Ishikawa (cell line): ENCODE results near the gene ADAT1.

Experiments used
- CEBPB ChIP-seq: IDR thresholded peaks from 2 replicates; pipeline ENCODE4 v1.6.1; 2012
- CREB1 ChIP-seq: IDR thresholded peaks from 2 replicates; pipeline ENCODE4 v1.6.1; 2012; ENCODE audit warnings: low read depth
- EGR1 ChIP-seq: IDR thresholded peaks from 2 replicates; pipeline ENCODE4 v1.6.1; 2012
- EP300 ChIP-seq: IDR thresholded peaks from 2 replicates; pipeline ENCODE4 v1.6.1; 2012; ENCODE audit warnings: borderline replicate concordance
- FOXM1 ChIP-seq: IDR thresholded peaks from 2 replicates; pipeline ENCODE4 v1.6.1; 2012; ENCODE audit warnings: low read depth, borderline replicate concordance
- NFIC ChIP-seq: IDR thresholded peaks from 2 replicates; pipeline ENCODE4 v1.6.1; 2012
- RAD21 ChIP-seq: IDR thresholded peaks from 2 replicates; pipeline ENCODE4 v1.6.1; 2012; ENCODE audit warnings: low read depth
- TAF1 ChIP-seq: IDR thresholded peaks from 2 replicates; pipeline ENCODE4 v1.6.1; 2012; ENCODE audit warnings: low read depth, mild to moderate bottlenecking
- TCF12 ChIP-seq: IDR thresholded peaks from 2 replicates; pipeline ENCODE4 v1.6.1; 2012; ENCODE audit warnings: low read depth
- TEAD4 ChIP-seq: IDR thresholded peaks from 2 replicates; pipeline ENCODE4 v1.6.1; 2012
- YY1 ChIP-seq: IDR thresholded peaks from 2 replicates; pipeline ENCODE4 v1.6.1; 2012; ENCODE audit warnings: low read depth
- ZBTB7A ChIP-seq: IDR thresholded peaks from 2 replicates; pipeline ENCODE4 v1.6.1; 2012; ENCODE audit warnings: low read depth
- TF ChIP-seq, protein P1 (sequence below): IDR thresholded peaks from 2 replicates; pipeline ENCODE4 v1.6.1; 2012
- TF ChIP-seq, protein P2 (sequence below): IDR thresholded peaks from 2 replicates; pipeline ENCODE4 v1.6.1; 2012; ENCODE audit warnings: low read depth, mild to moderate bottlenecking
- TF ChIP-seq, protein P3 (sequence below): IDR thresholded peaks from 2 replicates; pipeline ENCODE4 v1.6.1; 2012

ADAT1 gene

DNA sequence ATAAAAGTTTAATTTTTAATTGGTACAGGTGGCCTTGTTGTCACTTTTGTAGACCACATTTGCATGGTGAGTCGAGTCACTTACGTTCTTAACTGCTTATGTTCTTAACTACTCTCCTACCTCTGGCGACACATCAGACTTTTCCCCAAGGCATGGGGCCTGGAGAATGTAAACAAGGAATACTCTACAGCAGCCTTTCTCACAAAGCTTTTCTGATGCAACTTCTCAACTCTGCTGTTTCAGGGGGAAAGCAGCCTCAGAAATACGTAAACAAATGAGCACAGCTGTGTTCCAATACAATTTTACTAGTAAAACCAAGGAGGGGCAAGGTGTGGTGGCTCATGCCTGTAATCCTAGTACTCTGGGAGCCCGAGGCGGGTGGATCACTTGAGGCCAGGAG, 17.5 kb upstream of the ADAT1 start:
- TF ChIP-seq FOXM1, result no peak
- no peak for TF ChIP-seq TAF1
- TF ChIP-seq CREB1, result no peak
- no peak for TF ChIP-seq CEBPB
- TF ChIP-seq RAD21, result no peak
- no peak for TF ChIP-seq YY1
- TF ChIP-seq TEAD4, result no peak
- TF ChIP-seq EP300, result no peak
- TF ChIP-seq, protein P1, sequence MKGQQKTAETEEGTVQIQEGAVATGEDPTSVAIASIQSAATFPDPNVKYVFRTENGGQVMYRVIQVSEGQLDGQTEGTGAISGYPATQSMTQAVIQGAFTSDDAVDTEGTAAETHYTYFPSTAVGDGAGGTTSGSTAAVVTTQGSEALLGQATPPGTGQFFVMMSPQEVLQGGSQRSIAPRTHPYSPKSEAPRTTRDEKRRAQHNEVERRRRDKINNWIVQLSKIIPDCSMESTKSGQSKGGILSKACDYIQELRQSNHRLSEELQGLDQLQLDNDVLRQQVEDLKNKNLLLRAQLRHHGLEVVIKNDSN, result no peak
- TF ChIP-seq ZBTB7A, result no peak
- no peak for TF ChIP-seq EGR1
- TF ChIP-seq, protein P2, sequence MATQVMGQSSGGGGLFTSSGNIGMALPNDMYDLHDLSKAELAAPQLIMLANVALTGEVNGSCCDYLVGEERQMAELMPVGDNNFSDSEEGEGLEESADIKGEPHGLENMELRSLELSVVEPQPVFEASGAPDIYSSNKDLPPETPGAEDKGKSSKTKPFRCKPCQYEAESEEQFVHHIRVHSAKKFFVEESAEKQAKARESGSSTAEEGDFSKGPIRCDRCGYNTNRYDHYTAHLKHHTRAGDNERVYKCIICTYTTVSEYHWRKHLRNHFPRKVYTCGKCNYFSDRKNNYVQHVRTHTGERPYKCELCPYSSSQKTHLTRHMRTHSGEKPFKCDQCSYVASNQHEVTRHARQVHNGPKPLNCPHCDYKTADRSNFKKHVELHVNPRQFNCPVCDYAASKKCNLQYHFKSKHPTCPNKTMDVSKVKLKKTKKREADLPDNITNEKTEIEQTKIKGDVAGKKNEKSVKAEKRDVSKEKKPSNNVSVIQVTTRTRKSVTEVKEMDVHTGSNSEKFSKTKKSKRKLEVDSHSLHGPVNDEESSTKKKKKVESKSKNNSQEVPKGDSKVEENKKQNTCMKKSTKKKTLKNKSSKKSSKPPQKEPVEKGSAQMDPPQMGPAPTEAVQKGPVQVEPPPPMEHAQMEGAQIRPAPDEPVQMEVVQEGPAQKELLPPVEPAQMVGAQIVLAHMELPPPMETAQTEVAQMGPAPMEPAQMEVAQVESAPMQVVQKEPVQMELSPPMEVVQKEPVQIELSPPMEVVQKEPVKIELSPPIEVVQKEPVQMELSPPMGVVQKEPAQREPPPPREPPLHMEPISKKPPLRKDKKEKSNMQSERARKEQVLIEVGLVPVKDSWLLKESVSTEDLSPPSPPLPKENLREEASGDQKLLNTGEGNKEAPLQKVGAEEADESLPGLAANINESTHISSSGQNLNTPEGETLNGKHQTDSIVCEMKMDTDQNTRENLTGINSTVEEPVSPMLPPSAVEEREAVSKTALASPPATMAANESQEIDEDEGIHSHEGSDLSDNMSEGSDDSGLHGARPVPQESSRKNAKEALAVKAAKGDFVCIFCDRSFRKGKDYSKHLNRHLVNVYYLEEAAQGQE, result no peak
- TF ChIP-seq, protein P3, sequence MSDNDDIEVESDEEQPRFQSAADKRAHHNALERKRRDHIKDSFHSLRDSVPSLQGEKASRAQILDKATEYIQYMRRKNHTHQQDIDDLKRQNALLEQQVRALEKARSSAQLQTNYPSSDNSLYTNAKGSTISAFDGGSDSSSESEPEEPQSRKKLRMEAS, result no peak
- TF ChIP-seq NFIC, result no peak

DNA sequence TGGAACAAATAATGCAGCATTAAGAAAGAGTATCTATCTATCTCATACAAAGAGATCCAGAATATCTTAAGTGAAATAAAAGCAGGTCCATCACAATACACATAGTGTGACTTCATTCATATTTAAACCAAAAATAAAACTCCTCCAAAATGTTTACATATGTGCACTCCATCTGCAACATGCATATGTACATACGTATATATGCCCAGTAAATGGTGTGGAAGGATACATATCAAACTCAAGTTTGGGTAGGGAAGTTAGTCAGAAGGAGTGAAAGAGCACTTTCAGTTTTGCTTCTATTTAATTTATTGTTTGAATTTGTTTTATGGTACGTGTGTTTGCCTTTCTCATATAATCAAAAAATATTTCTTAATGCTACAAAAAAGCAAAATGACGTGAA, 12.0 kb upstream of the ADAT1 start:
- no peak for TF ChIP-seq TCF12
- no peak for TF ChIP-seq RAD21
- TF ChIP-seq, protein P2, result no peak
- TF ChIP-seq CREB1, result no peak
- no peak for TF ChIP-seq EP300
- no peak for TF ChIP-seq YY1
- TF ChIP-seq TEAD4, result no peak
- TF ChIP-seq, protein P1, result no peak
- no peak for TF ChIP-seq FOXM1
- TF ChIP-seq, protein P3, result no peak
- no peak for TF ChIP-seq ZBTB7A
- no peak for TF ChIP-seq EGR1

DNA sequence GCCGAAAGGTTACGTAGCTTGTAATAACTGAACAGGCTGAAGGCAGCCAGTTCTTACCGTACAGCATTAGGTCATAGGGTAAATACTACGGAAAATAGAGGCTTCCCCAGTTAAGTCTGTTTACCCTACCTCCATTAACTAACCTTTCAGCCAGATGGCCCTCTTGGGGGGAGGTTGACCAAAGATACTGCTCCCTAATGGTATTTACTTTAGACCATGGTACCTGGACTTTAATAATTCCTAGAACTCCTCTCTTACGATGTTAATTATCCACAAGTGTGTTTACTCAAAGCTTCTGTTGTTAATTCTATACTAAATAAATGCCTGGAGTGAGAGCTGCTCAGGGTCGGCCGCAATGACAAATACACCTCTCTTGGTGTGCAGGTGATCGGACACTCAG, 9.8 kb upstream of the ADAT1 start:
- no peak for TF ChIP-seq CREB1
- TF ChIP-seq TCF12, result no peak
- no peak for TF ChIP-seq EGR1

DNA sequence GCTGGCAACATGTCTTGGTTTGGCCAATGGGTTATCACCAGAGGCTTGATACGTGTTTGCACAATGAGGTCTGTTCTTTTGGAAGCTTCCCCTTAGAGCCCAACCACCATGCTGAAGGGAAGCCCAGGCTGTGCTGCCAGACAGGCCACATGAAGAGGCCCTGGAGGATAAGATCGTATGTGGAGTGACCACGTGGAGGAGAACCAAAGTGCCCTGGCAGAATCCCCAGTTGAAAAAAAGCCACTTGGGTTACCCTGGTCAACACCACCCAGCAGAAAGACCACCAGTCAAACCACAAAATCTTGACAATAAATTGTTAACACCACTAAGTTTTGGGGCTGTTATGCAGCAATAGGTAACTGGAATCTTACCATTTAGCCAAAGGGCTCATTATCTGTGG, 7.0 kb upstream of the ADAT1 start:
- no peak for TF ChIP-seq ZBTB7A
- TF ChIP-seq EGR1, result no peak
- TF ChIP-seq, protein P2, result no peak
- no peak for TF ChIP-seq TEAD4
- TF ChIP-seq, protein P1, result no peak
- TF ChIP-seq FOXM1, result no peak
- TF ChIP-seq TCF12, result no peak
- no peak for TF ChIP-seq TAF1
- no peak for TF ChIP-seq RAD21
- no peak for TF ChIP-seq YY1
- TF ChIP-seq CREB1, result no peak
- TF ChIP-seq NFIC, result no peak
- no peak for TF ChIP-seq EP300
- TF ChIP-seq CEBPB, result no peak
- TF ChIP-seq, protein P3, result no peak
